Neural cell (in vitro differentiated cells): ENCODE results near the gene NLRP7.

Source experiments
- EZH2 ChIP-seq: fragments of 200-600, 300-800 bp; shearing (Covaris generic), sonication (generic); IDR thresholded peaks from 2 replicates; pipeline ENCODE4 v1.6.1; 2014; ENCODE audit warnings: antibody characterized with exemption, low read length, borderline replicate concordance, mild to moderate bottlenecking; ENCODE audit not compliant: insufficient read depth, poor library complexity, severe bottlenecking
- MXI1 ChIP-seq: fragments of 450-650 bp; conservative IDR thresholded peaks from 2 replicates; pipeline ENCODE4 v1.6.1; 2014; ENCODE audit warnings: antibody characterized with exemption, mild to moderate bottlenecking; ENCODE audit not compliant: poor library complexity, severe bottlenecking
- POLR2AphosphoS5 ChIP-seq: IDR thresholded peaks from 2 replicates; pipeline ENCODE4 v1.6.1; 2012
- RAD21 ChIP-seq: fragments of 450-650 bp; conservative IDR thresholded peaks from 2 replicates; pipeline ENCODE4 v1.6.1; 2014; ENCODE audit warnings: antibody characterized with exemption, mild to moderate bottlenecking, moderate library complexity
- TF ChIP-seq, protein P1 (sequence below): fragments of 450-650 bp; IDR thresholded peaks from 2 replicates; pipeline ENCODE4 v1.5.1; 2014; ENCODE audit warnings: antibody characterized with exemption, mild to moderate bottlenecking, moderate library complexity; ENCODE audit not compliant: poor library complexity, severe bottlenecking

DNA sequence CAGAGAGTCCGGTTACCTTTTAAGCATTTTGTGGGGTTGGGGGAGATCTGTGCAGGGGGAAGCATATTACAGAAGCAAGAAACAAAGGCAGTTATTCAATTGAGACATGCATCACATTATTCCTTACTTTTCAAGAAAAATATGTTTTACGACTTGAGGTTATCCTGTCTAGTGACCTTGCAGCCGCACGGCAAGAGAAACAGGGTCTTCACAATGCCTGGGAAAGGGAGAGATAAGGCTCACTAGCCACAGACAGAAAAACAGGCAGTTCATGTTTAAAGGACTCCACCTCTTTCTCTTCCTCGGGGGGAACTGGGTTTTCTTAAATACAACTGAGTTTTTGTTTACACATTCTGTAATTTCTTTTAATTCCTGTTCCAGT, 41.9 kb downstream of the NLRP7 start:
- no peak for TF ChIP-seq MXI1
- no peak for TF ChIP-seq POLR2AphosphoS5
- TF ChIP-seq, protein P1, sequence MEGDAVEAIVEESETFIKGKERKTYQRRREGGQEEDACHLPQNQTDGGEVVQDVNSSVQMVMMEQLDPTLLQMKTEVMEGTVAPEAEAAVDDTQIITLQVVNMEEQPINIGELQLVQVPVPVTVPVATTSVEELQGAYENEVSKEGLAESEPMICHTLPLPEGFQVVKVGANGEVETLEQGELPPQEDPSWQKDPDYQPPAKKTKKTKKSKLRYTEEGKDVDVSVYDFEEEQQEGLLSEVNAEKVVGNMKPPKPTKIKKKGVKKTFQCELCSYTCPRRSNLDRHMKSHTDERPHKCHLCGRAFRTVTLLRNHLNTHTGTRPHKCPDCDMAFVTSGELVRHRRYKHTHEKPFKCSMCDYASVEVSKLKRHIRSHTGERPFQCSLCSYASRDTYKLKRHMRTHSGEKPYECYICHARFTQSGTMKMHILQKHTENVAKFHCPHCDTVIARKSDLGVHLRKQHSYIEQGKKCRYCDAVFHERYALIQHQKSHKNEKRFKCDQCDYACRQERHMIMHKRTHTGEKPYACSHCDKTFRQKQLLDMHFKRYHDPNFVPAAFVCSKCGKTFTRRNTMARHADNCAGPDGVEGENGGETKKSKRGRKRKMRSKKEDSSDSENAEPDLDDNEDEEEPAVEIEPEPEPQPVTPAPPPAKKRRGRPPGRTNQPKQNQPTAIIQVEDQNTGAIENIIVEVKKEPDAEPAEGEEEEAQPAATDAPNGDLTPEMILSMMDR, result no peak
- TF ChIP-seq EZH2, result no peak
- TF ChIP-seq RAD21, result no peak
